ENCODE data around the gene FOLR1.

FOLR1 gene

GRCh38 chr11:72236774-72237111 lies 44.8 kb downstream of the FOLR1 start:
- DNase-seq, result no peak

- no peak for DNase-seq
These were observed 45.4 kb downstream of the FOLR1 start for GRCh38 chr11:72237112-72237931.

- DNase-seq, result no peak
These were observed 46.1 kb downstream of the FOLR1 start for GRCh38 chr11:72238040-72238450.

GRCh38 chr11:72238492-72239312 lies 46.8 kb downstream of the FOLR1 start:
- no peak for DNase-seq

- DNase-seq, result no peak
These were observed 47.4 kb downstream of the FOLR1 start for GRCh38 chr11:72239313-72239848.

GRCh38 chr11:72239849-72240460 lies 48.0 kb downstream of the FOLR1 start:
- no peak for DNase-seq

GRCh38 chr11:72240461-72241290 lies 48.7 kb downstream of the FOLR1 start:
- DNase-seq, result no peak

- no peak for DNase-seq
These were observed 49.4 kb downstream of the FOLR1 start for GRCh38 chr11:72241291-72241781.

- no peak for DNase-seq
These were observed 50.2 kb downstream of the FOLR1 start for GRCh38 chr11:72242141-72242540.

GRCh38 chr11:72243173-72244059 lies 51.5 kb downstream of the FOLR1 start:
- no peak for DNase-seq

GRCh38 chr11:72244060-72244360 lies 52.1 kb downstream of the FOLR1 start, which contains the start of gene PHOX2A:
Gene PHOX2A, minus strand, starts transcription at chr11:72244176. Its CDS starts 172 bp downstream, at chr11:72244004.
- DNase-seq, result no peak

- no peak for DNase-seq
These were observed 52.7 kb downstream of the FOLR1 start for GRCh38 chr11:72244361-72245262.

- no peak for DNase-seq
These were observed 53.4 kb downstream of the FOLR1 start for GRCh38 chr11:72245263-72245816.

Measured in activated T-cell treated with anti-CD3 and anti-CD28 coated beads for 4 hours (primary cell).